GM19324 (cell line): Measurements from ENCODE around the gene SCEL.

ENCODE experiments used
- ATAC-seq: cut with Tn5 transposase; IDR thresholded peaks from one replicate; pipeline ENCODE4 v1.9.1; 2021; ENCODE audit warnings: mild to moderate bottlenecking, moderate library complexity; ENCODE audit not compliant: unreplicated experiment, low FRiP score

Gene SCEL

DNA sequence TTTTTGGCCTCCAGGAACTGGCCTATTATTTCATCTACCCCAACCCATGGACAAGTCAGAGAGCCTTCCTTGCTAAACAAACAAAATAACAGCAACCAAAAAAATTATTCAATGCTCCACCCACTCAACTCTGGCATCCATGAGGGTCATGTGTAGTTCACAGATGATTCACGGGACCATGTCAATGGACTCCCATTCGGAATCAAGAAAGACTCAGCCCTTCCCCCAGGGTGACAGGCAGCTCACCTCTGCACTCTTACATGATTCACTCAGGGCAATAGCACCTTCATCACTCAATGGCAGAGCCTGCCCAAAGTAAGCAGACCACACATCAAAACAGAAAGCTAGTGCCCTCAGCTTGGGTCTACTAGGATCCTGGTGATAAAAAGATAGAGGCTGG is 14.3 kb upstream of the SCEL start:
- no peak for ATAC-seq

DNA sequence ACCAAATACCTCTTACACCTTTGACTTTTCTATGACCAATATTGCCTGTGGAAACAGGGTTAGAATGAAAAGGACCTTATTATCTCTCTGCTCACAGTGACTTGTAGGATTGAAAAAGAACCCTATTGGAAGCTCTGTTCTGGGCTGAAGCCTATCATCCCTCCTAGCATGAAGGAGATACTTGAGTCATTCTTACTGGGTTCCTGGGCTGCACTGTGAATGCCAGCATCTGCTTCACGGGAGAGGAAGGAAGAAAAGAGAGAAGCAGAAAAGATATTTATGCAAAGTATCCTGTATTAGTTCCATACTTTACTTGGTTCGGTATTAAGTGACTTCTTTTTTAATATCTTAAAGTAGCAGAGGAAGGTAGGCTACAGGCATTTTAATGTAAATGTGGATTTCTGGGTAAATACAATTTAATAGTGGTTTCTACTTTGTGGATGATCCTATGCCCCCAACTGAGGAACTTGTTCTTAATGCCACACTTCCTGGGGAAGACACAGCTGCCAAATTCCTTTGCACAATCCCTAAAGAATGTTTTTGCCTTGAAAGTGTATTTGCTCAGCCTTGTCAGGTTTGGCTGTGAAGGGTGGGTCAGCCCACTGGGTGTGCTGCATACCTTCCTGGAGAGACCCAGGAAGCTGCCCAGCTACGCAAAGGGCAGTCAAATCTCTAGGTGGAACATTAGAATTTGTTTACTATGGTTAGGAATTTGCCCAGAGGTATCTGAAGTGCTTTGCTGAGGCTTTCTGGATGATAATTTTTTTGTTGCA is 13.7 kb upstream of the SCEL start:
- no peak for ATAC-seq

DNA sequence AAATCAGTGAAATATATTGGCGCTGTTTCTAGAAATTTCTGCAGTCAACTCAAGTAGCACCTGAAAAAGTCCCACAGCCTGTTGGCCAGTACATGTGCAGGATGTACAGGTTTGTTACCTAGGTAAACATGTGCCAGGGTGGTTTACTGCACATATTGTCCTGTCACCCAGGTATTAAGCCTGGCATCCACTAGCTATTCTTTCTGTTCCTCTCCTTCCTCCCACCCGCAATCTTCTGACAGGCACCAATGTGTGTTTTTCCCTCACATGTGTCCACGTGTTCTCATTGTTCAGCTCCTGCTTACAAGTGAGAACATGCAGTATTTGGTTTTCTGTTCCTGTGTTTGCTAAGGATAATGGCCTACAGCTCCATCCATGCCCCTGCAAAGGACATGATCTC is 13.1 kb upstream of the SCEL start:
- no peak for ATAC-seq

DNA sequence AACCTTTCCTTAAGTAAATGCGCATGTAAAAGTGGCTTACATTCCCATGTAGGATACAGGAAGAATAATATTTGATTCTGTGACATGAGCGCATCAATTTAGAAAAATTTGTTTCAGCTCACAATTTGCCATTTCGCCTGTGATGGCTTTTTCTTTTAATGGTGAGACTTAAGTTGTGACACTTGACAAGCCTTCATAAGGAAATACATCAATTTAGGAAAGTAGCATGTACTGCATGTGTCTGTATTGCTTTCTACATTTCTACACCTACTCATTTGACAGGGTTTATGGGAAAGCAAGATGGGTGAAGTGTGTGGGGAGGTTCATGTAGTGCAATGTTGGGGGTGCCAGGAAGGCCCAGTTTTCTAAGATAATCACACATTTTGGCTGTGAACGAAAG is 12.1 kb upstream of the SCEL start:
- no peak for ATAC-seq

DNA sequence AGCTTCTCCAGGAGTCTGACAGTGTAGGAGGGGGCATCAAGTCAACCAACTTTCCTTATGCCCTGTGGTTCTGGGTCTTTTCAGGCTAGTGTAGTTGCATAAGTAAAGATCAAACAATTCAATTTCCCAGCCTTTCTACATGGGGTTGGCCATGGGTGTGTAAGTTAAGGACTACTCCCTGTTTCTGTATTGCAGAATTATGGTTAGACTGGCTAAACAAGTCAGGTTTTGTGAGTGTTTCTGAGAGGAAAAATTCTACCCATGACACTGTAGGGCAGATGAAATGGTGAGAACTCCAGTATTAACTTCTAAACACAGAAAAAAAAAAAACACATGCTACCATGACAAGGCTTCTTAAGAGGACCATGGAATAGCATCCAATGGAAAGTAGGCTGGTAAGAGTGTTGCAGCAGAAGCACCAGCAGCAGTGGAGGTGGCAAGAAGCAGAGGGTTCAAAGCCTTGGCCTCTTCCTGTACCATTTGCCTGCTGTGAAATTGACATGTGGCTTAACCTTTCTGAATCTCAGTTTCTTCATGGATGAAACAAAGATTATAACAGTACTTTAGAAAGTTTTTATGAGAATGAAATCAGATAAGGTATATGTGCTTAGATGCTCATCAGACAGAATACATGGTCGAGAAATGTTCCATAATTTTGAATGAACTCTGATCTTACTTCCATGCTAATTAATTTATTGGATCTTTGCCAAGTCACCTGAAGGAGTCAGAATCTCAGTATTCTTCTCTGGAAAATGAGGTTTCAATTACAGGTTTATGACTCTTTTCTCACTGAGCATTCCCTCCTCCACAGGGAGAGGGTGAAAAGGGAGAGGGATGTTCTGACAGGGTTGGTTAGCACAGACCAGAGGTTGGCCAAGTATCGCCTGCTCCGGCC is 11.4 kb upstream of the SCEL start:
- no peak for ATAC-seq

GRCh38 chr13:77528414-77528813 is 7.1 kb upstream of the SCEL start:
- ATAC-seq = no peak

GRCh38 chr13:77528834-77529500 is 6.5 kb upstream of the SCEL start:
- peak; percentile 62 for ATAC-seq

DNA sequence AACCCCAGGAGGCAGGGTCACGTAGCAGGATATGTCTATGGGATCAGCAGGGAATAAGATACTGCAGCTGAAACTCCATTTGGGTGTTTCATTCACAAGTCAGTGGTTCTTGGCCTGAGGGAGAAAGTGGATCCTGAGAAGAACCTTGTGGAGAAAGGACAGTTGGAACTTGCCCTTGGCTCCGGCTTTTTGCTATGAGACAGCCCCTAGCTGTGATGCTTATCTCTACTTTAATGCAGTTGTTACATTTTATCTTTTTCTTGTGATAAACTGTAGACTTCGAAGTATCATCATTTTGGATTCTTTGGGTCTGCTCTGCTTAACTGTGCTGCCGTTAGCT is 6.0 kb upstream of the SCEL start:
- no peak for ATAC-seq

DNA sequence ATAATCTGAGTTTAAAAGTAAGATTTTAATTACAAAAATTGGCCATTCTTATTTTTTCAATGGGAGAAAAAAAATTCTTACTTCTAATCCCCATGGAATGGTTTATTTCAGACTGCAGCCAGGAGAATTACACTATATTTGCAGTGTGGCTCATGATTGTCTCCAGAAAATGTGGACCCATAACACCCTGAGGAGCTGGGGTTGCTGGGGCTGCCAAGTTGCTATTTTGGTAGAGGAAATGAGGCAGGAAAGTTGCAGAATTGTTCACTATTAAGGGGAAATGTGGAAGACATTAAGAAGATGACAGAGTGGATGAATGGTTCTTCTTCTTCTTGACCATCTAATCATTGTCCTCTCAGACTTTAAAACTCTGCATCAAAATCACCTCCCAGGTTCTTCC is 4.6 kb upstream of the SCEL start:
- ATAC-seq = no peak

GRCh38 chr13:77532983-77533382 is 2.5 kb upstream of the SCEL start:
- ATAC-seq = no peak

- no peak for ATAC-seq
These were observed 1.4 kb upstream of the SCEL start for GRCh38 chr13:77533875-77534788.

- no peak for ATAC-seq
These were observed 852 bp downstream of the SCEL start for GRCh38 chr13:77536358-77536757.

DNA sequence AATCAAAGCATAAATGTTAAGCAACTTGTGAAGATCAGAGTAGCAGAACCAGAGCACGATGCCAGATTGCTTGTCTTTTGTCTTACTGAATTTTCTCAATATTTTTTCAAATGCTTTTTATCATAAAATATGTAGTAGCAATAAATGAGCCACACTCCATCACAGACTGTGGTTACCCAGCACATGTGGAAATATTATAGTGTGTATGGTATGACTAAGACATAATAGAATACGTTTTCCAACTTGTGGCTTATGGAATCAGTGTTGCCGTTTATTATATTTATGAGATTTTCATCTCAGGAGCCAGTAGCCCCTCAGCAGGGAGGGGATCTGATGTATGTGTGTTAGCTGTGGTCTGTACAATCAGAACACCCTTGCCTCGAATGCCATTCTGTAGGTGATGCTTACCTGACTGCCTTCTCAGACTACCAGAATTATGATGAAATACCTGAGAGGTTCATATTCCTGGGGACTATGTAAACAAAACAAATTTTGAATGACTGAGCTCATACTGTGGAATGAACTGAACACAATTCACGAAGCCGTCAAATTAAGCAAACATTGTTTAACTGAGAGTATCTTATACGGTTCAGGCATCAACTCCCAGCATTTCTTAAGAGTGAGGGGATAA is 1.9 kb downstream of the SCEL start:
- no peak for ATAC-seq

GRCh38 chr13:77543711-77544110 is 8.2 kb downstream of the SCEL start:
- ATAC-seq = no peak

GRCh38 chr13:77544355-77544754 is 8.8 kb downstream of the SCEL start:
- no peak for ATAC-seq

DNA sequence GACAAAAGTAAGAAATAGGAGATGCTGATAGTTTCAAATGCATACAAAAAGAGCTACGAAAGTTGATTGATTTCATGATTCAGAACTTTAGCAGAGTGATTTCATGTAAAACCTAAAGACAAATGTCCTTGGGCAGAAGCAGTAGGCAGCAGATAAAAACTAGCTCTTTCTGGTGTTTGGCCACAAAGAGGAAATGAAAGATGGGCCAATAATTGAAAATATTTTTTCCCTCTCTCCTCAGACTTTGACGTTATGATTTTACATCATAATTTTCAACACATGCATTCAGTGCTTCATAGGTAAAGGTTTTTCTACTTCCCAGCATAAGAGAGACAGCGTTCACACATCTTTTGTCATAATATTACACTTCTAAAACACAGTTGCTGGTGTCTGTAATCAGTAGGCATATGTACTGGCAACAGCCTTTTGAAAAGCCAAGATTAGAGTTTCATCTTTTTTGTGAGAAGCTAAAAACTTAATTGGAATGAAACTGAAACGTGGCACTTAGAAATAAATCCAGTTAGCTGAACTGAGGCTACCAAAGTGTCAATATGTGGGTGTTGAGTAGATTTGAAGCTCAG is 9.3 kb downstream of the SCEL start:
- ATAC-seq = no peak

GRCh38 chr13:77545626-77546412 is 10.3 kb downstream of the SCEL start:
- no peak for ATAC-seq

DNA sequence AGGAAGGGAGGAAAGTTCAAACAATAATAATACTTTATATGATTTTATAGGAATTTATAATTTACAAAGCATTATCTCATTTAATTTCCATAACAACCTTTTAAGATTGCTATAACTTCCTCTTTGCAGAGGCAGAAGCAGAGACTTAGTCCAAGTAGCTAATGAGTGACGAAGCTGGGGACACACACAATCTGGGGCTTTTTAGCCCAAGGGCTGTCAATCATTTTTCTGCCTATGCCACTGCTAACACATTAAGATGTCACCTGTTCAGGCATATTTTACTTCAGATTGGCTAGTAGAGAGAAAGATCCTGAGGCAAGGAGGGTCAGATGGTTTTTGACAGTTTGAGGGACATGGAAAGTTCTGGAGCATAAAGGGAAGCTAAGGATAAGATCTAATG is 12.6 kb downstream of the SCEL start:
- peak; percentile 70 for ATAC-seq

GRCh38 chr13:77548594-77548993 is 13.1 kb downstream of the SCEL start:
- ATAC-seq = no peak
